ENCODE results near the gene ACIN1.

The ACIN1 gene

DNA sequence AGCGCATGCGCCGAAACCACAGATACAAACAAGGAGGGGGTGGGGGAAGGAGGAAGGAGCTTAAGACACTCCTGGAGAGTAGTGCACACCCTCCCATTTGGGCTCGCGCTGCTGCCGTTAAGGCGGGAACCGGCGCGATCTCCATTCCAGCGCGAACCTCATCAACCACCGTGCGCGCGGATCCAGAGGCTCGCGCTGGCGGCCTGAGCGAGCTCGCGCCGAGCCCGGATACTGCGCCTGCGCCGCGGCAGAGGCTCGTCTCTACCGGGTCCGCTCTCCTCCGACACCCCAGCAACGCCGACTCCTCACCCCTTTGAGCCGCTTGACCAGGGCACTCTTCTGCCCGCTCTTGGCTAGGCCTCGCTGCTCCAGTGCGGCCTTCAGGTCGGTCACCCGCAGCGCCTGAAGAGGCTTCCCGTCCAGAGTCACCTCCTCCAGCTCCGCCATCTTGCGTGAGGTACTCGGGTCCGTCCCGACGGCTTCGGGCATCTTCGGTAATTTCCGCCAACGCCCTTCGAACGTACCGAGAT lies at the start of gene ACIN1:
ACIN1 (minus strand) TSS at position 471 of the 530 bp plus-strand sequence; CDS start at position 447, 24 bp downstream.
- DNase-seq (ENCODE audit: low spot score): no peak

DNA sequence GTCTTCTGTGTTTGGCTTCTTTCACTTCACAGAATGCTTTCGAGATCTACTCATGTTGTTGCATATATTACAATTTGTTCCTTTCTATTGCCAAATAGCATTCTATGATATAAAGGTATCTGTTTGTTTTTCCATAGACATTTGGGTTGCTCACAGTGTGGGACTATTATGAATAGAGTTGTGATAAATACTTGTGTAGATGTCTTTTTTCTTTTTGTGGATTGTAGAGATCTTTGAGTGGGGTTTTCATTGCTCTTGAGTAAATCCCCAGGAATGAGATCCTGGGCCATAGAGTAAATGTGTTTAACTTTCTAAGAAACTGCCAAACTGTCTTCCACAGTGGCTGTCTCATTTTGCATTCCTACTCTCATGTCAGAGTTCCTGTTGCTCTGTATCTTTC lies 49.0 kb upstream of the ACIN1 start:
- no peak for DNase-seq (ENCODE audit: low spot score)

DNA sequence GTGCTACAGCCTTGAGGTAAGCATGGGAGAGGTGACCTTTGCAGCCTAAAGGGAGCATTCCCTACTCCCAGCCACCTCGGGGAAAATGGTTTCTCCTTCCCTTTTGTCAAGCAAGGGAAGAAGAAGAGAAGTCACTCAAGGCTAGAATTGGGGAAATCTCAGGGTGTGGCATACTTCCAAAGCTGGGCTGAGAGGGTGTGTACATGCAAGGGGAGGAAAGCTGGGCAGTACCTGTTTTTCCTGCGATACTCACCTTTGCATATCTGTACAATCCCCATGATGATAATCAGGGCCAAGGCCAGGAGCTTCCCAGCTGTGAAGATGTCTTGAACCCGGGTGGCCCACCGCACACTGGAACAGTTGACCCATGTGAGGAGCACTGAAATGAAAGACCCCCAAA lies 47.9 kb upstream of the ACIN1 start:
- DNase-seq (ENCODE audit: low spot score): no peak

DNA sequence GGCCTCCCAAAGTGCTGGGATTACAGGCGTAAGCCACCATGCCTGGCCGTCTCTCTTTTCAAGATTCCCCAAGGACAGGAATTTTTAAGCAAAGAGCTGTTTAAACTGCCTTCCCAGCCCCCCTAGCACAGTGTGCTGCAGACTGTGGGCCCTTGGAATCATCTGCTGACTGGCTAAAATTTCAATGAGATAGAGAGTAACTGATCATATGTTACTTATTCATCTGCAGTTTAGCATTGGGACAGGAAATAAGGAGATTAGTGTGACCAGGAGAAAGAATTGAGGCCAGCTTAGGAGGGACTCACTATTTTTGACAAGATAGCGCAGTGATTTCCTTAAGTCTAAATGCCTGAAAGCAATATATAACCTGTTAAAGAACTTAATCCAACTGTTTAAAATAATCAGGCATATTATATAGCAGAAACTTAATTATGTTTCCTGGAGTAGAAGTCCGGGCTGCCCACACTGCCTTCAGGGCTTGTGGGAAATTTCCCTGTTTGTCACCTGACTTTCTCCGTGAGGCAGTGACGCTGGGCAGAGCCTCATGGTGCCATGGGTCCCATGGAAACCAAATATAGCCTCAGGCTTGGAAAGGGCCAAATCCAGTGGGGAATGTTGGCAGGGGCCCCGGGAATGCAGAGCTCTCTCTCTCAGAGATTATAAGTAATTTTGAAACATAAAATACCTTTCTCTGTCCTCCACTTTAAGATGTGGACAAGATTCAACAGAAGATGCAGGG lies 46.9 kb upstream of the ACIN1 start:
- DNase-seq (ENCODE audit: low spot score): no peak

DNA sequence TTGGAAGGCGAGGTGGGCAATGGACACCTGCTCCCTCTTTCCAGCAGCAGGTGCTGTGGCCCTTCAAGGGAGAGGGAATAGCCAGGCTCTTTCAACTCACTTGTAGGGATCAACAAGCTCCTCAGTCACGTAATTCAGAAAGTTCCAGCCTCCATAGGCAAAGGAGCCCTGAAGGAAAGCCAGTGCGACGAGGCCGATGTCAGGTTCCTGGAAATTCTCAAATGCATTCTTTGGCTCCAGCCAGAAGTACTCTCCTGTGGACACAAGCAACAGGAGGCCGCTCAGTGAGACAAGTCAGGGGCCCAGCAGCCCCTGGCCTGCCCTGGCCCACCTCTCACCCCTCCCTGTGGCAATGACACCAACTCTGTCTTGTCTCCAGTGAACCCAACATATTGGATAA lies 45.4 kb upstream of the ACIN1 start:
- no peak for DNase-seq (ENCODE audit: low spot score)

DNA sequence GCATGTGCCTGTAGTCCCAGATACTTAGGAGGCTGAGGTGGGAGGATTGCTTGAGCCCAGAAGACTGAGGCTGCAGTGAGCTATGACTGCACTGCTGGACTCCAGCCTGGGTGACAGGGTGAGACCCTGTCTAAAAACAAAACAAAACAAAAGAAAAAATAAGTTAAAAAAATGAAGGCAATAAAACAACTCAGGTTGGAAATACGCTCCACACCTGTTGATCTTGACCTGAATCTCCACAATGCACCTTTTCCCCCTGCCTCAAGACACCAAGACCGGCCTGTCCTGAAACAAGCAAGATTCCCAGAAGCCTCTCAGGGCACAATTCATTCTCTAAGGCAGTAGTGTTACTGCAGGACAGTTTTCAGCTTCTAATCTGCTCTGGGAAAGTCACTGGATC lies 44.9 kb upstream of the ACIN1 start:
- no peak for DNase-seq (ENCODE audit: low spot score)

- DNase-seq (ENCODE audit: low spot score): no peak
These were observed 43.0 kb upstream of the ACIN1 start for GRCh38 chr14:23137813-23138535.

GRCh38 chr14:23137192-23137812 lies 42.4 kb upstream of the ACIN1 start:
- DNase-seq (ENCODE audit: low spot score): no peak

GRCh38 chr14:23136566-23137133 lies 41.7 kb upstream of the ACIN1 start:
- DNase-seq (ENCODE audit: low spot score): no peak

DNA sequence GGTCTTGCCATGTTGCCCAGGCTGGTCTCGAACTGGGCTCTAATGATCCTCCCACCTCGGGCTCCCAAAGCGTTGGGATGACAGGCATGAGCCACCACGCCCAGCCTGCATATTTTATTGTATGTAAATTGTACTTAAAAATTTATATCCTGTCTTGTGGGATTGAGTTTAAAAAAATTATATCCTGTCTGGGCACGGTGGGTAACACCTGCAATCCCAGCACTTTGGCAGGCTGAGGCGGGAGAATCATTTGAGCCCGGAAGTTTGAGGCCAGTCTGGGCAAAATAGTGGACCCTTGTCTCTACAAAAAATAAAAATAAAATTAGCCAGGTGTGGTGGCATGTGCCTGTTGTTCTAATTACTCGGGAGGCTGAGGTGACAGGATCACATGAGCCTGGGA lies 38.0 kb upstream of the ACIN1 start:
- DNase-seq (ENCODE audit: low spot score): no peak

GRCh38 chr14:23131482-23131881 lies 36.5 kb upstream of the ACIN1 start:
- no peak for DNase-seq (ENCODE audit: low spot score)

DNA sequence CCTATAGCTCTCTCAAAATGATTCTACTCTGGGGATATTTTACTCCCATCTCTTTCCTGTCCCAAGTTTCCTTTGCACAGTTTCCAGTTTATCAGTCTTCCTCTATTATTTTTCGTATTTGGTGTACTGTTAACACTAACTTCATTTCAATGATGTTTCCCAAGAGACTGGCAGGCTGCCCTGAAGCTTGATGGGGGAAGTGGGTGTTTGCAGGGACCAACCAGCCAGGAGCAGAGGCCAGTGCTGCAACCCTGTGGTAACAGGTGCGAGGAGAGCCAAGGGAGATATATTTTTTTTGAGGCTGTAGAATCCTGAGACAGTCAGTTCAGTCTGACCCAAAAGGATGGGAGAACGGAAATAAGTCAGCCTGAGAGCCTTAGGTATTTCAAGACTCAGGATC lies 35.9 kb upstream of the ACIN1 start:
- no peak for DNase-seq (ENCODE audit: low spot score)

DNA sequence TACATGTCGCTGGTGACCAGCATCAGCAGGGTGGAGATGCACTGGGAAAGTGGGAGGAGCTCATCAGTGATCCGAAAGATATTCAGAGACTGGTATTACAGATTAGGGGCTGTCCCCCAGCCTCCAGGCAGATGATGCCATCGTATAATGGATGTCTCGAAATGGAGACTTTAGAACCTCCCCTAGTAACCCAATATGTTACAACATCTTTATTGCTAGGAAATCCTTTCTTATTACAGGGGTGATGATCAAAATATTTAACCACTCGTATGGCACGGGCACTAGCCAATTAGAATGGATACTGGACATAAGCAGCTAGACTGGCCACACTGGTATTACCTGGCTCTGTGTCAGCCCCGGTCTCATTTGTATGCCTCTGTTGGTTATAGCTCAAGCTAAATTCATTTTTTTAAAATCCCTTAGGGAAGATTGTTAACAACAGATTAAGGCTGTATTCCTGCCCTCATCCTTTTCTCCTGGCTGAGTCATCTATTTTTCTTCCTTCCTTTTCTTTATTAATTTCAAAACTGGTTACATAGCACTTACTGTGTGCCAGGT lies 34.9 kb upstream of the ACIN1 start:
- DNase-seq (ENCODE audit: low spot score): no peak

DNA sequence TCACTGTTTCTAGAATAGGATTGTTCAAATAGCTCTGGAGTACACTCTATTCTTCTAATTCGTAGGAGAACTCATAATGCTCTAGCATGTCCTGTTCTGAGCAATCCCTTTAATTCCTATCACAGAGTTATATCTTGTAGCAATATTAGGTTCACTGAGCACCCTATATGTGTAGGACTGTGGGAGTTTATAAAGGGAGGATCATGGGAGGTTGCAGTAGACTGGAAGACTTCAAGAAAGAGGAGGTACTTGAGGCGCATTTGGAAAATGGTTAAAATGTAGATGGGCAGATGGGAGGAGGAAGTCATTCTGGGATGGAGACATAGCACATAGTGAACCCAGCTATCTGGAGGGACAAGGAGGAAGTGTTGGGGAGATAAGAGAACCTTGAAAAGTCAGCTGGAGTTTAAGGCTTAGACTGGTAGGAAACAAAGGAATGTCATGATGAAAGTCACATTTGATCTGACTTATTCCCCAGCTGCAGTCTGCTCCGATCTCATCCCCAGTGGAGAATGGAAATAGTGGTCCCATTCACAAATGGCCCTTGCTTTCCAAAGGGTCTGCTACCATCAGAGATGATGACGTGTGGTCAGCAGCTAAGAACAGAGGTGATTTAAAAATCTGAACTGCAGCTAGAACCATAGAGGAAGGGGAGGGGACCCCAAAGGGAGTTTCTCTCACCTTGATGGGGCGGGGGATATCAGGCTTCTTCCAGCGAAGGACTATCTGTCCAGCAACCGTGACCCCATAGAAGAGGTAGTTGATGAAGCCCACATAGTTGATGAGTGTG lies 34.2 kb upstream of the ACIN1 start:
- DNase-seq (ENCODE audit: low spot score): no peak

GRCh38 chr14:23127861-23128260 lies 32.9 kb upstream of the ACIN1 start:
- no peak for DNase-seq (ENCODE audit: low spot score)

- no peak for DNase-seq (ENCODE audit: low spot score)
These were observed 31.8 kb upstream of the ACIN1 start for GRCh38 chr14:23126548-23127278.

DNA sequence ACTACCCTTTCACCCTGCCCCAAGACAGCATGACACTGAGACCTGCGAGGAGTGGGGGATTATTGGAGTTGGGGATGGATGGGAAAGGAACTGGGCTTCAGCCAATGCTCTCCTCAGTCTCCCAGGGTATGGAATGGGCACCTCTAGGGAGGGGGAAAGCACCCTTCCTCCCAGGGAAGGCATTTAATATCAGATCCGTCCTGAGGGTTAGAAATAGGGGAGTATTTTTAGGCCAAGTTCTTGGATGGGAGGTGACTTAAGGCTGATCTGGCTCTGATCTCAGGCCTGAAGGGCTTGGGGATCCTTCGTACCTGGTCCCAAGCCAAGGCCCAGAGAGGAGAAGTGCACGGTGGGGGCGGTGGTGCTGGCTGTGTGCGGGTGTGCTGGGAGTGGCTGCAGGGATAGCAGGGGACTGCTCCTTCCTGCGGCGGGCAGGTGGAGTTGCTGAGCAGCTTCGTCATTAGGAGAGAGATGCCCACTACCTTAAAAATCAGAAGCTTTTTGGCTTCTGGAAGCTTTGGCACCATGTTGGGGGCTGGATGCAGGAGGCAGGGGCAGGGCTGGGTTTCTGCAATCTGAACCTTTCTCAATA lies 31.1 kb upstream of the ACIN1 start:
- no peak for DNase-seq (ENCODE audit: low spot score)

DNA sequence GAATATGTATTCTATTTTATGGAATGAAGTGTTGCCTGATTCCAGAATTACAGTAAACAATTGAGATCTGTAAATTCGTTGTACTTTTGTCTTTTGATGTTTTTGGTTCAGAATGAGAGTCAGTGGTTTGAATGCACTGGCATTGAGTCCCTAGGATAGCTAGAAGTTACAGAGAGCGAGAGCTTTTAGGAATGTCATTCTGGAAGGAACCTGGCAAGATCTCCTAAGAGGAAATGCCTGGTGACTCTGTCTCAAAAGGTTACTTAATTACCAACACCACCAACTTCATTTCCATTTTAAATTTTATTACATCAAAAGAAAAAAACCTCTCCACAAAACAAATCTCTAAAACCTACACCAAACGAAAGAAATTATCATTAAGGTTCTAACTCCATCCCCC lies 30.1 kb upstream of the ACIN1 start:
- no peak for DNase-seq (ENCODE audit: low spot score)

DNA sequence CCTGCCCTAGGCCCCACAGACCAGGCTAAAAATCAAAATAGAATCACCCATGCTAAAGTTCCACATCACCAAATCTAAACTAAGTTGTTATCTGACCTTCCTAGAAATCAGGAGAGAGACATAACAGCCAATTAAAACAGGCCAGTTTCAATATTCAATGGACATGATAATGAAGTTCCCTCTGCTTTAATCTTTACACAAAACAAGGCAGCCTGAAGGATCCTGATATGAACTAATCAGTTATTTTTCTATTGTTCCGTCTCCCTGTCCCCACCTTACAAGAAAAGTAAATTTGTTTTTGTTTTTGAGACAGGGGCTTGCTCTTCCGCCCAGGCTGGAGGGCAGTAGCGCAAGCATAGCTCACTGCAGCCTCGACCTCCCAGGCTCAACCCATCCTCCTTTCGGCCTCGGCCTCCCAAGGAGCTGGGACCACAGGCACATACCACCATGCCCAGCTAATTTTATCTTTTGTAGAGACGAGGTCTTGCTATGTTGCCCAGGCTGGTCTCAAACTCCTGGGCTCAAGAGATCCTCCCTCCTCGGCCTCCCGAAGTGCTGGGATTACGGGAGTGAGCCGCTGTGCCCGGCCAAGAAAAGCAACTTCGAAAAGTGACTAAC lies 29.5 kb upstream of the ACIN1 start:
- no peak for DNase-seq (ENCODE audit: low spot score)

DNA sequence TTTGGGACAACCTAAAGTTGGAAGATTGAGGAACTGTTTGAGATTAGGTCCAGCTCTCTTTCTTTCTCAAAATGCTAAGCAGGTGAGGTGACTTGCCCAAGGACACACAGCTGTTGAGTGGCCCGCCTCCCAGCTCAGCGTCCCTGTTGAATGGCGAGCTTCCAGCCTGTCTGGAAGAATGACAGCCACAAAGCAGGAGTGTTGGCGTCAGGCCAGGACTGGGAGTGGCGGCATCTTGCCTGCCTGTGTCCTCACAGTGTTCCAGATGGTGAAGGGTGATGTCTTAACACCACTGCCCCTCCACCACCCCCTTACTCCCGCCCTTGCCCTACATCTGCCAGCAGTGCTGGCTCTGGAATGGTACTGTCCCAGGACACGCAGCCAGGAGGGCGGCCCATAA lies 28.5 kb upstream of the ACIN1 start:
- no peak for DNase-seq (ENCODE audit: low spot score)
